Activated naive CD8-positive, alpha-beta T cell treated with anti-CD3 and anti-CD28 coated beads, Interleukin-2, amount 10 ng/mL, durations not matched to agents 7 days and 5 days (primary cell): Measurements from ENCODE around the gene RTN4RL1. TPM values are rescaled to one million over a fixed set of nuclear protein-coding genes. Genes with fewer than 3 reads are reported as not detected.

Experiments
- ATAC-seq: fragments of 150-1000 bp; cut with Tn5 transposase; one replicate; pipeline ENCODE4 v1.10.0; 2021; ENCODE audit warnings: low read depth, moderate library complexity
- POLR2A ChIA-PET: fragments of 350-600 bp; sonication (Branson Sonifier 250); formaldehyde crosslinking; loops from one replicate; lab custom pipeline; 2021; ENCODE audit warnings: antibody characterized with exemption; lab: Charles Lee
- DNase-seq: peaks from one replicate; pipeline ENCODE4 v3.0.0; 2021
- H3K27ac Mint-ChIP-seq: one replicate; pipeline ENCODE4 v1.8.0; 2022; ENCODE audit warnings: mild to moderate bottlenecking, mixed read lengths
- H3K27me3 Mint-ChIP-seq: one replicate; pipeline ENCODE4 v1.8.0; 2022; ENCODE audit warnings: mild to moderate bottlenecking, moderate library complexity, mixed read lengths
- H3K36me3 Mint-ChIP-seq: one replicate; pipeline ENCODE4 v1.8.0; 2021; ENCODE audit warnings: mild to moderate bottlenecking, mixed read lengths
- H3K4me1 Mint-ChIP-seq: one replicate; pipeline ENCODE4 v1.8.0; 2021; ENCODE audit warnings: mixed read lengths
- H3K4me3 Mint-ChIP-seq: one replicate; pipeline ENCODE4 v1.8.0; 2022; ENCODE audit warnings: mild to moderate bottlenecking, moderate library complexity, mixed read lengths
- H3K9me3 Mint-ChIP-seq: one replicate; pipeline ENCODE4 v1.8.0; 2021; ENCODE audit warnings: mixed read lengths
- total RNA-seq, 2 experiments: library from RNA; stranded (reverse); gene quantifications; one replicate each; pipeline ENCODE4 v1.2.3, GENCODE V29; 2021

Gene RTN4RL1
- total RNA-seq, 2 experiments from 2014 or later, result 0.22 to 0.45 TPM

- ATAC-seq, result peak; percentile 29
Observed at GRCh38 chr17:2049333-2050299, 24.5 kb upstream of the RTN4RL1 start.

GRCh38 chr17:2048805-2049204 is 23.7 kb upstream of the RTN4RL1 start:
- no peak for DNase-seq
- ATAC-seq, result no peak
- H3K4me3 Mint-ChIP-seq, result peak overlapping the region; percentile 74
- no peak overlapping the region for H3K27ac Mint-ChIP-seq
- POLR2A ChIA-PET, result interaction anchor here (1.2 kb wide), 1 partner anchor 28 kb away, joined by 3 read pairs; no protein-coding TSS in a partner anchor
- no peaks in the 10 kb centered on the region for H3K9me3 Mint-ChIP-seq
- H3K4me1 Mint-ChIP-seq, result peaks cover 19% of the 10 kb centered on the region
- peaks cover 18% of the 10 kb centered on the region for H3K27me3 Mint-ChIP-seq
- peaks cover 3% of the 10 kb centered on the region for H3K36me3 Mint-ChIP-seq

More at GRCh38 chr17:2049333-2050299, 24.5 kb upstream of the RTN4RL1 start:
- POLR2A ChIA-PET, result interaction anchor here (1.2 to 2.1 kb wide), 3 partner anchors 29 to 287 kb away, joined by 3 to 6 read pairs (median 5); partner anchors contain the start of gene TSR1
- H3K4me3 Mint-ChIP-seq, result peak overlapping the region; percentile 74
- H3K36me3 Mint-ChIP-seq, result peaks cover 2% of the 10 kb centered on the region
- peak overlapping the region; percentile 42 for H3K27ac Mint-ChIP-seq
- DNase-seq, result peak; percentile 92
- H3K27me3 Mint-ChIP-seq, result peaks cover 18% of the 10 kb centered on the region
- H3K9me3 Mint-ChIP-seq, result no peaks in the 10 kb centered on the region
- H3K4me1 Mint-ChIP-seq, result peaks cover 19% of the 10 kb centered on the region

DNA sequence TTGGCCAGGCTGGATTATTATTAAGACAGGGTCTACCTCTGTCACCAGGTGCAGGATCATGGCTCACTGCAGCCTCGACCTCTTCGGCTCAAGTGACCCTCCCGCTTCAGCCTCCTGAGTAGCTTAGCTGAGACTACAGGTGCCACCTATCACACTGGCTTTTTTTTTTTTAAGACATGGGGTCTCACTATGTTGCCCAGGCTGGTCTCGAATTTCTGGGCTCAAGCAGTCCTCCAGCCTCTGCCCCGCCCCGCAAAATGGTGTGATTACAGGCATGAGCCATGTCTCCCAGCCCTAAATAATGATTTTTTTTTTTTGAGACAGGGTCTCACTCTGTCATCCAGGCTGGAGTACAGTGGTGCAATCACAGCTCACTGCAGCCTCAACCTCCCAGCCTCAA is 22.5 kb upstream of the RTN4RL1 start:
- DNase-seq, result no peak
- ATAC-seq, result no peak
- Mint-ChIP-seq H3K36me3 (peaks cover 10% of the 10 kb centered on the region), H3K27ac (no peak overlapping the region), H3K4me3 (no peak overlapping the region), H3K4me1 (peaks cover 21% of the 10 kb centered on the region), H3K27me3 (peaks cover 14% of the 10 kb centered on the region), H3K9me3 (no peaks in the 10 kb centered on the region)
- POLR2A ChIA-PET, result no interaction called here

- POLR2A ChIA-PET, result no interaction called here
- H3K27me3 Mint-ChIP-seq, result peaks cover 5% of the 10 kb centered on the region
Observed at GRCh38 chr17:2044263-2044894, 19.2 kb upstream of the RTN4RL1 start.

DNA sequence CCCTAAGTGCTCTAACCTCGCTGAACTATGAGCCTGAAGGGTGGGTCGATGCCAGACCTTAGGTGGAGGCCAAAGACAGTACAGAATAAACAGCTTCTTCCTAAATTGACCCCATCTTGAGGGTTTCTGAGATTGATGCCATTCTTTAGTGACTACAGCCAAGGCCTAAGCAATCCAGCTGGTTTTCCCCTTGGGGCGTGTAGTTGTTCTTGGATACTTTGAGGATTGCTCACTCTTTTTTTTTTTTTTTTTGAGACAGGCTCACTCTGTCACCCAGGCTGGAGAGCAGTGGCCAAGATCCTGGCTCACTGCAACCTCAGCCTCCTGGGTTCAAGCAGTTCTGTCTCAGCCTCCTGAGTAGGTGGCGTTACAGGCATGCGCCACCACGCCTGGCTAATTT is 18.7 kb upstream of the RTN4RL1 start:
- H3K4me1 Mint-ChIP-seq, result peaks cover 12% of the 10 kb centered on the region
- POLR2A ChIA-PET, result no interaction called here
- no peak overlapping the region for H3K27ac Mint-ChIP-seq
- no peaks in the 10 kb centered on the region for H3K9me3 Mint-ChIP-seq
- ATAC-seq (no peak), DNase-seq (no peak)
- H3K36me3 Mint-ChIP-seq, result peaks cover 12% of the 10 kb centered on the region
- H3K27me3 Mint-ChIP-seq, result peaks cover 5% of the 10 kb centered on the region
- peak overlapping the region; percentile 93 for H3K4me3 Mint-ChIP-seq

More at GRCh38 chr17:2044263-2044894, 19.2 kb upstream of the RTN4RL1 start:
- Mint-ChIP-seq H3K4me1 (peaks cover 15% of the 10 kb centered on the region), H3K27ac (no peak overlapping the region), H3K4me3 (no peak overlapping the region), H3K36me3 (peaks cover 12% of the 10 kb centered on the region), H3K9me3 (no peaks in the 10 kb centered on the region)
- no peak for DNase-seq
- no peak for ATAC-seq

DNA sequence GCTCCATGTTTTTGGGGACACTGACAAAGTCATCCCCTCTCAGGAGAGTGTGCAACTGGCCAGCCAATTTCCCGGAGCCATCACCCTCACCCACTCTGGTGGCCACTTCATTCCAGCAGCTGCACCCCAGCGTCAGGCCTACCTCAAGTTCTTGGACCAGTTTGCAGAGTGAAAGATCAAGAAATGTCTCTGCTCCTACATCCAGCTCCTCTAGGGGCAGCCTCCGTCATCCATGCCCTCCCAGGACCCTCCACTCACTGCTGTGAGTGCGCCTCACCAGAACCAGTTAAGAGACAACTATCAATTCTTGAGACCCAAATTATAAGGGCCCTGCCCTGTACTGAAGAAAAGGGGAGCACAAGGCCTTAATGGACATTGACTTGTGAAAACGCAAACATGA is 17.8 kb upstream of the RTN4RL1 start:
- no peaks in the 10 kb centered on the region for H3K9me3 Mint-ChIP-seq
- DNase-seq, result no peak
- peak overlapping the region; percentile 96 for H3K27ac Mint-ChIP-seq
- peaks cover 12% of the 10 kb centered on the region for H3K4me1 Mint-ChIP-seq
- peaks cover 2% of the 10 kb centered on the region for H3K27me3 Mint-ChIP-seq
- POLR2A ChIA-PET, result interaction anchor here (1.0 kb wide), 1 partner anchor 217 kb away, joined by 3 read pairs; no protein-coding TSS in a partner anchor
- peak overlapping the region; percentile 93 for H3K4me3 Mint-ChIP-seq
- ATAC-seq, result no peak
- peaks cover 12% of the 10 kb centered on the region for H3K36me3 Mint-ChIP-seq

- POLR2A ChIA-PET, result interaction anchor here (1.0 to 3.3 kb wide), 2 partner anchors 11 to 218 kb away, joined by 3 to 13 read pairs; partner anchors contain the start of gene DPH1
- H3K4me1 Mint-ChIP-seq, result peaks cover 12% of the 10 kb centered on the region
Observed at GRCh38 chr17:2042390-2042847, 17.3 kb upstream of the RTN4RL1 start.

DNA sequence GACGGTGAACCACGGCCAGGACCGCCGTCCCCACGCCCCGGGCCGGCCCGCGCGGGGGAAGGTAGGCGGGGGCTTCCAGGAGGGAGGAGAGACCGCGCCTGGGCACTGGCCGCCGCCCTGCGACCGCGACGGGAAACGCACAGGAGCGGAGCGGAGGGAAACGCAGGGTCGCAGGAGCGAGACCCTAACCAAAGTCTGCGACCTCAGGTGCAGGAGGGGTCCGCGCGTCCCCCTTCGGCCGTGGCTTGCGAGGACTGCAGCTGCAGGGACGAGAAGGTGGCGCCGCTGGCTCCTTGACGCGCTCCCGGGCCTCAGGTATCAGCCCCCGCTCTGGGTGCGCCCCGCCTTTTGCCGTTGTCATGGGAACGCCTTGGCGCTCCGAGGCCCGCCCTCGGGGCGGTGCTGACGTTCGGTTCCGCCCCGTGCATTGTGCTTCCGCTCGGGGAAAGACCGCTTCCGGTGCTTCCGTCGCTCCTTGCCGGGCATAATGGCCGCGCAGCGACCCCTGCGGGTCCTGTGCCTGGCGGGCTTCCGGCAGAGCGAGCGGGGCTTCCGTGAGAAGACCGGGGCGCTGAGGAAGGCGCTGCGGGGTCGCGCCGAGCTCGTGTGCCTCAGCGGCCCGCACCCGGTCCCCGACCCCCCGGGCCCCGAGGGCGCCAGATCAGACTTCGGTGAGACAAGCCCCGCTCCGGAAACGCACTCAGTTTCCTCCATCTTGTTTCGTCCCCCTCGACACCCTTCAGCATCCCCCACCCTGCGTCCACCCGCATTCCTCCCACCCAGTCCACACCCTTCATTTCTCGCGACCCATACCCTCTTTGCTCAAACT is 16.6 kb upstream of the RTN4RL1 start, which contains the start of gene OVCA2:
Gene OVCA2 (plus strand): TSS at position 462 of the 829 bp plus-strand sequence. CDS start 26 bp downstream, at position 488.
- Mint-ChIP-seq H3K9me3 (no peaks in the 10 kb centered on the region), H3K36me3 (peaks cover 12% of the 10 kb centered on the region), H3K27me3 (no peaks in the 10 kb centered on the region), H3K4me1 (peaks cover 12% of the 10 kb centered on the region), H3K27ac (peak within 1 kb of the TSS; percentile 96), H3K4me3 (peak within 1 kb of the TSS; percentile 93)
- POLR2A ChIA-PET, result interaction anchor here (2.3 to 3.3 kb wide), 2 partner anchors 10 to 14 kb away, joined by 6 to 13 read pairs; partner anchors contain the start of gene DPH1
- ATAC-seq, result peak; percentile 83
- peak; percentile 98 for DNase-seq

More at GRCh38 chr17:2042390-2042847, 17.3 kb upstream of the RTN4RL1 start:
- Mint-ChIP-seq H3K36me3 (peaks cover 12% of the 10 kb centered on the region), H3K9me3 (no peaks in the 10 kb centered on the region), H3K27ac (peak overlapping the region; percentile 96), H3K27me3 (no peaks in the 10 kb centered on the region), H3K4me3 (peak overlapping the region; percentile 93)
- ATAC-seq (no peak), DNase-seq (no peak)

DNA sequence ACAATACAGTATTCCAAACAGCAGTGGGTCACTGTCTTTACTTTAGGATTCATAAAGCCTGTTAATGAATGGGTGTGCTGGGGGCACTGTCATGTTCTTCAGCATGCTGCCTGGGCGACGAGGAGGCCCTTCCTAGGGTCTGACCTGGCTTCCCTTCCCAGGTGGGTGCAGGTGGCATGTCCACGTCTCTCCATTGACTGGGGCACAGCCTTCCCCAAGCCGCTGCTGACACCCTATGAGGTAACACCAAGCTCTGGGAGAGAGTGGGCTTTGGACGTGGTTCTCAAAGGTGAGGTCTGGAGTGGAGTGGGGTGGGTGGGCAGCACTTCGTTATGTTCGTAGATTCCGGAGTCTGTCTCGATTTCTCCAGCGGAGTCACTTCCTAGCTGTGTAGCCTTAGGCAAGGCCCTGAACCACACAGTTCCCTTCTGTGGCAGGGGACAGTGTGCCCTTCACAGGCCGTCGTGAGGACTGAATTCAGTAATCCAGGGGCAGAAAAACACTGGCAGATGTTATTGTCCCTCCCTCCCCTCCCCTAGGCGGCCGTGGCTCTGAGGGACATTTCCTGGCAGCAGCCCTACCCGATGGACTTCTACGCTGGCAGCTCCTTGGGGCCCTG is 15.9 kb upstream of the RTN4RL1 start:
- Mint-ChIP-seq H3K27ac (peak overlapping the region; percentile 25), H3K27me3 (no peaks in the 10 kb centered on the region), H3K36me3 (peaks cover 12% of the 10 kb centered on the region), H3K4me3 (peak overlapping the region; percentile 93), H3K9me3 (no peaks in the 10 kb centered on the region), H3K4me1 (peaks cover 12% of the 10 kb centered on the region)
- ATAC-seq (no peak), DNase-seq (no peak)
- POLR2A ChIA-PET, result interaction anchor here (2.3 to 3.3 kb wide), 2 partner anchors 10 to 15 kb away, joined by 6 to 13 read pairs; partner anchors contain the start of gene DPH1

DNA sequence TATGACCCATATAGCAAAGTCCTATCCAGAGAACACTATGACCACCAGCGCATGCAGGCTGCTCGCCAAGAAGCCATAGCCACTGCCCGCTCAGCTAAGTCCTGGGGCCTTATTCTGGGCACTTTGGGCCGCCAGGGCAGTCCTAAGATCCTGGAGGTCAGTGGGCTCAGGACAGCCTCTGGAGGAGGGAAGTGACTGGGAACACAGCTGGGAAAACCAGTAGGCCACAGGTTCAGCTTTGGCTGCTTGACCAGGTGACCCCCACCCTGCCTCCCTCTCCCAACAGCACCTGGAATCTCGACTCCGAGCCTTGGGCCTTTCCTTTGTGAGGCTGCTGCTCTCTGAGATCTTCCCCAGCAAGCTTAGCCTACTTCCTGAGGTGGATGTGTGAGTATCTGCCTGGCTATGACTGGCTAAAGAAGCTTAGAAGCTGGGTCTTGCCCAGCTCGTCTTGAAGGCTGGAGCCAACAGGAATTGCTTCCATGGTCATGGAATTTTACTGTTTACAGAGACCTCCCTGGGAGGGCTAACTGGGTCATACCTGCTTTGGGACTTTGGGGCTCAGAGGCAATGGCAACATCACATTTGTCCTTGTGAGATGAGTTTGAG is 15.2 kb upstream of the RTN4RL1 start:
- no peaks in the 10 kb centered on the region for H3K27me3 Mint-ChIP-seq
- POLR2A ChIA-PET, result interaction anchor here (2.3 to 3.3 kb wide), 2 partner anchors 9 to 16 kb away, joined by 6 to 13 read pairs; partner anchors contain the start of gene DPH1

DNA sequence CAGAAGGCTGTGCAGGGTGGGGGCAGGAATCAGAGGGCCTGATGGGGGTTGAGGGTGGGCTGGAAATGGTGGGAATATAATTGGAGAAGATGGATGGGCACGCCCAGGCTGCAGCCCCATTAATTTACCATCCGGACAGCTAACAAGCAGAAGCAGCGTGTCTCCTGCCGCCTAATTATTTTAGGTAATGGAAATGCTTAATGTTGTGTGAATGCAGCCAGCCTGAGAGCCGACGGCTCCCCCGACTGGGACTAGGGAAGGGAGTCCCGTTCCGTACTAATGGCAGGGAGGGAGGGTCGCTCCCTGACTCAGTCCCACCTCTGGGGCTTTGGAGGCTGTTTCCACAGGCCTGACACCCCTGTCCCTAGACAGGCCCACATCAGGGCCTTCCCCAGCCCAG is 12.0 kb upstream of the RTN4RL1 start:
- Mint-ChIP-seq H3K4me3 (no peak overlapping the region), H3K27ac (no peak overlapping the region), H3K36me3 (peaks cover under 1% of the 10 kb centered on the region), H3K9me3 (no peaks in the 10 kb centered on the region), H3K4me1 (no peaks in the 10 kb centered on the region), H3K27me3 (no peaks in the 10 kb centered on the region)
- POLR2A ChIA-PET, result no interaction called here
- DNase-seq (no peak), ATAC-seq (no peak)

More for the DNA sequence above, 15.2 kb upstream of the RTN4RL1 start:
- Mint-ChIP-seq H3K4me3 (peak overlapping the region; percentile 93), H3K36me3 (peaks cover 12% of the 10 kb centered on the region), H3K9me3 (no peaks in the 10 kb centered on the region), H3K27ac (no peak overlapping the region), H3K4me1 (peaks cover 12% of the 10 kb centered on the region)
- DNase-seq, result no peak
- no peak for ATAC-seq
